ENCODE results near the gene RCE1.
"Not testable (repeated sequence)": the region's sequence is repeated elsewhere in the genome, so short reads cannot be mapped to it uniquely, and the experiment has no call there.

Gene RCE1

GRCh38 chr11:66842896-66843775 lies at the start of gene RCE1:
RCE1 (plus strand) TSS chr11:66843441; CDS start chr11:66843456, 15 bp downstream.
- DNase-seq (ENCODE audit: extremely low read depth in 1 of 2, low read depth in 1 of 2): peak; percentile 73 to 84

GRCh38 chr11:66799815-66800214 lies 43.4 kb upstream of the RCE1 start:
- not testable (repeated sequence) for DNase-seq (ENCODE audit: extremely low read depth in 1 of 2, low read depth in 1 of 2)

- no peak for DNase-seq (ENCODE audit: extremely low read depth in 1 of 2, low read depth in 1 of 2)
These were observed 42.4 kb upstream of the RCE1 start for GRCh38 chr11:66800720-66801428.

GRCh38 chr11:66809592-66809991 lies 33.6 kb upstream of the RCE1 start:
- no peak for DNase-seq (ENCODE audit: extremely low read depth in 1 of 2, low read depth in 1 of 2)

DNA sequence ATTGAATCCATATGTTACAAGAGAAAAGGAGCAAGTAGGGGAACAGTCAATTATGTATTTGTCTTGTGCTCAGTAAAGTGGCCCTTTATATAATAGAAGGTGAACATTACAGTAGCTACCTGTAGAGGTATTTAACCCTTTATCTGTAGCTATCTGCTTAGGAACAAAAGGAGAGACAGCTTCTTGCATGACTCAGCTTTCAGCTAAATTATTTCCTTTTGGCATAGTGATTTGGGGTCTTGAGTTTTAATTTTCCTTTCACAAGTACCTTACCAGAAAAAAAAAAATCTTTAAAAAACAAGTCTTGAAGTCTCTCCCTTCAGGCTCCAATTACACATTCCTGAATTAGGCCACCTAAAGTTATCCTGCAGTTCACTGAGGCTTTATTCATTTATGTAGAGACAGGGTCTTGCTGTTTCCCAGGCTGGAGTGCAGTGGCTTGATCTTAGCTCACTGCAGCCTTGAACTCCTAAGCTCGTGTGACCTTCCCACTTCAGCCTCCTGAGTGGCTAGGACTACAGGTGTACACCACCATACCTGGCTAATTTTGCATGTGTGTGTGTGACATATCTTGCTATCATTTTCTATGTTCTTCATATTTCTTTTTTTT lies 32.6 kb upstream of the RCE1 start:
- no peak for DNase-seq (ENCODE audit: extremely low read depth in 1 of 2, low read depth in 1 of 2)

GRCh38 chr11:66814678-66815077 lies 28.6 kb upstream of the RCE1 start:
- no peak for DNase-seq (ENCODE audit: extremely low read depth in 1 of 2, low read depth in 1 of 2)

GRCh38 chr11:66815646-66816045 lies 27.6 kb upstream of the RCE1 start:
- no peak for DNase-seq (ENCODE audit: extremely low read depth in 1 of 2, low read depth in 1 of 2)

GRCh38 chr11:66818231-66818955 lies 24.8 kb upstream of the RCE1 start:
- DNase-seq (ENCODE audit: extremely low read depth in 1 of 2, low read depth in 1 of 2): no peak

GRCh38 chr11:66820381-66820780 lies 22.9 kb upstream of the RCE1 start:
- no peak for DNase-seq (ENCODE audit: extremely low read depth in 1 of 2, low read depth in 1 of 2)

DNA sequence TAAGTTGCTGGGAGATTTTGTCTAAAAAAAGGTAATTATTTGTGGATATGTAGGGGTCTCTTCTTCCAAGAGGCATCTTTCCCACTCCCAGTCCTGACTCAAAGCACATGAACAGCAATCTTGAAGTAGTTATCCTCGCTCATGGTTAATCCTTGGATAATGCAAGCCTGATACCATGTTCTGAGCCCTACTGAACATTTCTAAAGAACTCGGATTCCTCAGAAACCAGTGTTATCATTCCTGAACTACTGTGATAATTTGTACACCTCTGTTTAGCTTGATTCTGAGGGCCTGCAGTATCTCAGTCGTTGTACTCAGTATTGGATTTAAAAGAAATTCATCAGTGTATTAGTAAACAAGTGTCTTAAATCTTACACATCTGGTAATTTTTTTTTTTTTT lies 22.3 kb upstream of the RCE1 start:
- no peak for DNase-seq (ENCODE audit: extremely low read depth in 1 of 2, low read depth in 1 of 2)

DNA sequence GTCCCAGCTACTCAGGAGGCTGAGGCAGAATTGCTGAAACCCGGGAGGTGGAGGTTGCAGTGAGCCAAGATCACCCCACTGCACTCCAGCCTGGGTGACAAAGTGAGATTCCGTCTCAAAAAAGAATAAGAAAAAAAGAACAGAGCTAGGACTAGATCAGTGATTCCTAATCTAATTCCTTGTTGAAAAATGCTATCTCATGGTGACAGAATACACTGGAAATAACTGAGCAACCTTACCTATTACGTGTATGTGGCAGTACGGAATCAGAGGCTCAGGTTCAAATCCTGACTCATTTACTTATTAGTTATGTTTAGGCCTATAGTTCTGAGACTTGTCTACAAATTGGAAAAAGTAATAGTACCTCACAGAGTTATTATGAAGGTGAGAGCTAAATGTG lies 19.5 kb upstream of the RCE1 start:
- DNase-seq (ENCODE audit: extremely low read depth in 1 of 2, low read depth in 1 of 2): no peak

DNA sequence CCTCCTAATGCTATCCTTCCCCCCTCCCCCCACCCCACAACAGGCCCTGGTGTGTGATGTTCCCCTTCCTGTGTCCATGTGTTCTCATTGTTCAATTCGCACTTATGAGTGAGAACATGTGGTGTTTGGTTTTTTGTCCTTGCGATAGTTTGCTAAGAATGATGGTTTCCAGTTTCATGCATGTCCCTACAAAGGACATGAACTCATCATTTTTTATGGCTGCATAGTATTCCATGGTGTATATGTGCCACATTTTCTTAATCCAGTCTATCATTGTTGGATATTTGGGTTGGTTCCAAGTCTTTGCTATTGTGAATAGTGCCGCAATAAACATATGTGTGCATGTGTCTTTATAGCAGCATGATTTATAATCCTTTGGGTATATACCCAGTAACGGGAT lies 18.7 kb upstream of the RCE1 start:
- not testable (repeated sequence) for DNase-seq (ENCODE audit: extremely low read depth in 1 of 2, low read depth in 1 of 2)

- no peak for DNase-seq (ENCODE audit: extremely low read depth in 1 of 2, low read depth in 1 of 2)
These were observed 8.7 kb upstream of the RCE1 start for GRCh38 chr11:66834539-66834845.

DNA sequence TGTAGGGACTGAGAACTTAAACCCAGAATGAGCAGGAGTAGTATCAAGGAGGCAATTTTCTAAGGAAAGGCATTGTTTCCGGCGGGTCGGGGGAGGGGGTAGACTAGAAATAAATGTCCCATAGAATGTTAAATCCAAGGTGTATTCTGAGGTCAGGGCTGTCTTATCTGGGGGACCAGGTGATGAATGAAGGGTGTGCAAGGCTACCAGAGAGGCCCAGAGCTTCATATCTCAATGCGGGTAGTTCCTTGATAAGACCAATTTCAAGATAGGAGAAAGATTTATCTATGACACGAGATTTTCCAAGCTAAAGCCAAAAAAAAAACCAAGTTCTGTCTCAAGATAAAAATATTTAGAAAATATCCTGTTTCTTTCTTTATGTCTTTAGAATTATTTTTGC lies 8.3 kb upstream of the RCE1 start:
- no peak for DNase-seq (ENCODE audit: extremely low read depth in 1 of 2, low read depth in 1 of 2)

DNA sequence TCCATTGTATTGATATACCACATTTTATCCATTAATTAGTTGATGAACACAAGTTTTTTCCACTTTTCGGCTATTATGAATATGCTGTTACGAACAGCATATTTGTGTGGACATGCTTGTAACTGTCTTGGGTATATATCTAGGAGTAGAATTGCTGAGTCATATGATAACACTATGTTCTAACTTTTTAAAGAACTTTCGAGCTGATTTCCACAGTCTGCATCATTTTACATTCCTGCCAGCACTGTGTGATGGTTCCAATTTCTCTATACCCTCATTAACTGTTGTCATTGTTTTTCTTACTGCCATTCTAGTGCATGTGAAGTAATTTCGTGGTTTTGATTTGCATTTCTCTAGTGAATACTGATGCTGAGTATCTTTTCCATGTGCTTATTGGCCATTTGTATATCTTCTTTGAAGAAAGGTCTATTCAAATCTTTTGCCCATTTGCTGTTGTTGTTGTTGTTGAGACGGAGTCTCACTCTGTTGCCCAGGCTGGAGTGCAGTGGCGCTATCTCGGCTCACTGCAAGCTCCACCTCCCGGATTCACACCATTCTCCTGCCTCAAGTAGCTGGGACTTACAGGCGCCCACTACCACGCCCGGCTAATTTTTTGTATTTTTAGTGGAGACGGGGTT lies 7.4 kb upstream of the RCE1 start:
- DNase-seq (ENCODE audit: extremely low read depth in 1 of 2, low read depth in 1 of 2): no peak

- no peak for DNase-seq (ENCODE audit: extremely low read depth in 1 of 2, low read depth in 1 of 2)
These were observed 2.7 kb upstream of the RCE1 start for GRCh38 chr11:66840317-66841091.

DNA sequence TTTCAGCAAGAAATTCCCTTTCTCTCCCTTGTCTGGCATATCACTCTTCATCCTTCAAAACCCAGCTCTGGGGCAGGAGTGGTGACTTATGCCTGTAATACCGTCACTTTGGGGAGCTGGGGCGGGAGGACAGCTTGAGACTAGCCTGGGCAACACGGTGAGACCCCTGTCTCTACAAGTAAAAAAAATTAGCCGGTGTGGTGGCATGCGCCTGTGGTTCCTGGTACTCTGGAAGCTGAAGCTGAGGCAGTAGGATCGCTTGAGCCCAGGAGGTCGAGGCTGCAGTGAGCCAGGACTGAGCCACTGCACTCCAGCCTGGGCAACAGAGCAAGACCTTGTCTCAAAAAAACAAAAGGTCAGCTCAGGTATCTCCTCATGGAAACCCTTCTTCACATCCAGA lies 1.4 kb upstream of the RCE1 start:
- no peak for DNase-seq (ENCODE audit: extremely low read depth in 1 of 2, low read depth in 1 of 2)

DNA sequence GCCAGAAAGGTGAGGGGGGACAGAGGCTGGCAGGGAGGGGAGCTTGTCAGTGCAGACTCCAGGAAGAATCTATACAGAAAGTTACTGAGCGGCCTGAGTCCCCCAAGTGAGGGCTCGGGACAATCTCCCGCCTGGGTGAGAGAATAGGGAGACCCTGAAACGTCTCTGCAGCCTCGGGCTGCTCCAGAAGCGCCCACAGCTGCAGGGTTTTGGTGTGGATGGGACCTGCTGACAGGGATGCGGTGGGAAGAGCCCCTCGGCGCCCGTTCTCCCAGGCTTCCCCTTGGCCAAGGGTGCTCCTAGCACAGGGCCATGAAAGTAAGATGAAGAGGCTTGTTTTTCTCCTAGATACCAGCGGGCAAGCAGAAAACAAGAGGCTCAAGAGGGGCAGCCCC lies 743 bp upstream of the RCE1 start:
- no peak for DNase-seq (ENCODE audit: extremely low read depth in 1 of 2, low read depth in 1 of 2)

- DNase-seq (ENCODE audit: extremely low read depth in 1 of 2, low read depth in 1 of 2): no peak
These were observed 695 bp downstream of the RCE1 start for GRCh38 chr11:66843776-66844495.
